HEK293 (cell line): ENCODE data around the gene CYP4X1.
A peak's percentile ranks its signal among the peaks of the same experiment; 100 is the strongest.

Source experiments
- CTCF ChIA-PET: fragments of 350-600 bp; formaldehyde crosslinking; extraction: SDS; loops from one replicate; lab custom pipeline; 2021; ENCODE audit warnings: antibody characterized with exemption; lab: Yijun Ruan, JAX
- POLR2A ChIA-PET: fragments of 300-600 bp; formaldehyde crosslinking; extraction: SDS; loops from one replicate; lab custom pipeline; 2020; ENCODE audit warnings: antibody characterized with exemption, inconsistent platforms; lab: Yijun Ruan, JAX
- H3K27ac ChIP-seq: fragments of 200-500 bp; sonication (Bioruptor generic); 2 replicates; pipeline ENCODE4 v1.5.1; 2014; ENCODE audit warnings: low read depth, low read length, control low read depth, inconsistent platforms; ENCODE audit errors: extremely low read depth
- H3K36me3 ChIP-seq, 2 experiments: fragments of 200-500 bp in 1 of 2; sonication (Bioruptor generic) in 1 of 2; 1 replicate in 1 of 2; 2 replicates in 1 of 2; pipeline ENCODE4 v1.5.1; 2014 to 2017; ENCODE audit warnings: inconsistent platforms in 2 of 2, low read length in 2 of 2; ENCODE audit not compliant: control insufficient read depth in 2 of 2, insufficient read depth in 1 of 2
- H3K4me1 ChIP-seq: fragments of 200-500 bp; sonication (Bioruptor generic); 2 replicates; pipeline ENCODE4 v1.5.1; 2014; ENCODE audit warnings: mild to moderate bottlenecking, low read length, inconsistent platforms; ENCODE audit not compliant: control insufficient read depth, insufficient read depth
- H3K4me3 ChIP-seq: 2 replicates; pipeline ENCODE4 v1.5.1; 2011; ENCODE audit warnings: low read depth, mild to moderate bottlenecking, control low read depth, low read length, moderate library complexity
- H3K9me3 ChIP-seq: fragments of 200-500 bp; sonication (Bioruptor generic); 2 replicates; pipeline ENCODE4 v1.5.1; 2014; ENCODE audit warnings: low read depth, low read length, inconsistent platforms; ENCODE audit not compliant: control insufficient read depth, insufficient read depth
- BCL11A ChIP-seq: fragments of 450-650 bp; formaldehyde crosslinking; IDR thresholded peaks from 2 replicates; pipeline ENCODE4 v1.5.1; 2016; ENCODE audit warnings: low read depth, missing biosample characterization, missing genetic modification characterization
- GLIS1 ChIP-seq: fragments of 450-650 bp; formaldehyde crosslinking; IDR thresholded peaks from 2 replicates; pipeline ENCODE4 v1.5.1; 2016; ENCODE audit warnings: missing biosample characterization, missing genetic modification characterization
- HOXA7 ChIP-seq: sonication (generic); formaldehyde crosslinking; IDR thresholded peaks from 2 replicates; pipeline ENCODE4 v1.8.1; 2022; ENCODE audit warnings: missing genetic modification reagents, borderline replicate concordance
- MZF1 ChIP-seq: fragments of 450-650 bp; formaldehyde crosslinking; IDR thresholded peaks from 2 replicates; pipeline ENCODE4 v1.5.1; 2017; ENCODE audit warnings: missing biosample characterization, missing genetic modification characterization, borderline replicate concordance
- YY2 ChIP-seq: fragments of 450-650 bp; formaldehyde crosslinking; IDR thresholded peaks from 2 replicates; pipeline ENCODE4 v1.5.1; 2016; ENCODE audit warnings: missing biosample characterization, missing genetic modification characterization
- ZBTB48 ChIP-seq: fragments of 450-650 bp; formaldehyde crosslinking; IDR thresholded peaks from 2 replicates; pipeline ENCODE4 v1.5.1; 2016; ENCODE audit warnings: missing biosample characterization, missing genetic modification characterization
- ZFP41 ChIP-seq: fragments of 450-650 bp; formaldehyde crosslinking; IDR thresholded peaks from 2 replicates; pipeline ENCODE4 v1.5.1; 2016; ENCODE audit warnings: missing biosample characterization, missing genetic modification characterization, borderline replicate concordance
- ZIC2 ChIP-seq: fragments of 450-650 bp; formaldehyde crosslinking; IDR thresholded peaks from 2 replicates; pipeline ENCODE4 v1.5.1; 2016; ENCODE audit warnings: missing biosample characterization, missing genetic modification characterization
- ZNF121 ChIP-seq: fragments of 450-650 bp; formaldehyde crosslinking; IDR thresholded peaks from 2 replicates; pipeline ENCODE4 v1.5.1; 2016; ENCODE audit warnings: missing biosample characterization, missing genetic modification characterization
- ZNF140 ChIP-seq: fragments of 450-650 bp; formaldehyde crosslinking; IDR thresholded peaks from 2 replicates; pipeline ENCODE4 v1.5.1; 2016; ENCODE audit warnings: missing biosample characterization, missing genetic modification characterization
- ZNF157 ChIP-seq: fragments of 450-650 bp; formaldehyde crosslinking; IDR thresholded peaks from 2 replicates; pipeline ENCODE4 v1.5.1; 2016; ENCODE audit warnings: missing biosample characterization, missing genetic modification characterization
- ZNF24 ChIP-seq: fragments of 450-650 bp; formaldehyde crosslinking; IDR thresholded peaks from 2 replicates; pipeline ENCODE4 v1.5.1; 2016; ENCODE audit warnings: missing biosample characterization, missing genetic modification characterization
- ZNF311 ChIP-seq: fragments of 450-650 bp; formaldehyde crosslinking; IDR thresholded peaks from 2 replicates; pipeline ENCODE4 v1.5.1; 2017; ENCODE audit warnings: missing biosample characterization, missing genetic modification characterization, borderline replicate concordance
- ZNF423 ChIP-seq: fragments of 450-650 bp; formaldehyde crosslinking; IDR thresholded peaks from 2 replicates; pipeline ENCODE4 v1.5.1; 2016; ENCODE audit warnings: missing biosample characterization, missing genetic modification characterization
- ZNF623 ChIP-seq: fragments of 450-650 bp; formaldehyde crosslinking; IDR thresholded peaks from 2 replicates; pipeline ENCODE4 v1.5.1; 2016; ENCODE audit warnings: missing biosample characterization, missing genetic modification characterization
- ZNF792 ChIP-seq: fragments of 450-650 bp; formaldehyde crosslinking; IDR thresholded peaks from 2 replicates; pipeline ENCODE4 v1.5.1; 2016; ENCODE audit warnings: missing biosample characterization, missing genetic modification characterization
- ZNF837 ChIP-seq: fragments of 450-650 bp; formaldehyde crosslinking; IDR thresholded peaks from 2 replicates; pipeline ENCODE4 v1.5.1; 2016; ENCODE audit warnings: missing biosample characterization, missing genetic modification characterization
- ZSCAN23 ChIP-seq: fragments of 450-650 bp; formaldehyde crosslinking; IDR thresholded peaks from 2 replicates; pipeline ENCODE4 v1.5.1; 2016; ENCODE audit warnings: missing biosample characterization, missing genetic modification characterization
- TF ChIP-seq, protein P1 (sequence below): sonication (generic); formaldehyde crosslinking; IDR thresholded peaks from 2 replicates; pipeline ENCODE4 v1.8.1; 2022; ENCODE audit warnings: mild to moderate bottlenecking, moderate library complexity, missing genetic modification reagents
- TF ChIP-seq, protein P2 (sequence below): fragments of 450-650 bp; formaldehyde crosslinking; conservative IDR thresholded peaks from 2 replicates; pipeline ENCODE4 v1.5.1; 2016; ENCODE audit warnings: low read depth, missing biosample characterization, missing genetic modification characterization
- TF ChIP-seq, protein P3 (sequence below): fragments of 450-650 bp; formaldehyde crosslinking; conservative IDR thresholded peaks from 2 replicates; pipeline ENCODE4 v1.5.1; 2016; ENCODE audit warnings: low read depth, missing biosample characterization, missing genetic modification characterization
- TF ChIP-seq, protein P4 (sequence below): fragments of 450-650 bp; formaldehyde crosslinking; IDR thresholded peaks from 2 replicates; pipeline ENCODE4 v1.5.1; 2016; ENCODE audit warnings: missing biosample characterization, missing genetic modification characterization
- TF ChIP-seq, protein P5 (sequence below): fragments of 450-650 bp; formaldehyde crosslinking; IDR thresholded peaks from 2 replicates; pipeline ENCODE4 v1.5.1; 2016; ENCODE audit warnings: missing biosample characterization, missing genetic modification characterization

Gene CYP4X1, protein sequence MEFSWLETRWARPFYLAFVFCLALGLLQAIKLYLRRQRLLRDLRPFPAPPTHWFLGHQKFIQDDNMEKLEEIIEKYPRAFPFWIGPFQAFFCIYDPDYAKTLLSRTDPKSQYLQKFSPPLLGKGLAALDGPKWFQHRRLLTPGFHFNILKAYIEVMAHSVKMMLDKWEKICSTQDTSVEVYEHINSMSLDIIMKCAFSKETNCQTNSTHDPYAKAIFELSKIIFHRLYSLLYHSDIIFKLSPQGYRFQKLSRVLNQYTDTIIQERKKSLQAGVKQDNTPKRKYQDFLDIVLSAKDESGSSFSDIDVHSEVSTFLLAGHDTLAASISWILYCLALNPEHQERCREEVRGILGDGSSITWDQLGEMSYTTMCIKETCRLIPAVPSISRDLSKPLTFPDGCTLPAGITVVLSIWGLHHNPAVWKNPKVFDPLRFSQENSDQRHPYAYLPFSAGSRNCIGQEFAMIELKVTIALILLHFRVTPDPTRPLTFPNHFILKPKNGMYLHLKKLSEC

DNA sequence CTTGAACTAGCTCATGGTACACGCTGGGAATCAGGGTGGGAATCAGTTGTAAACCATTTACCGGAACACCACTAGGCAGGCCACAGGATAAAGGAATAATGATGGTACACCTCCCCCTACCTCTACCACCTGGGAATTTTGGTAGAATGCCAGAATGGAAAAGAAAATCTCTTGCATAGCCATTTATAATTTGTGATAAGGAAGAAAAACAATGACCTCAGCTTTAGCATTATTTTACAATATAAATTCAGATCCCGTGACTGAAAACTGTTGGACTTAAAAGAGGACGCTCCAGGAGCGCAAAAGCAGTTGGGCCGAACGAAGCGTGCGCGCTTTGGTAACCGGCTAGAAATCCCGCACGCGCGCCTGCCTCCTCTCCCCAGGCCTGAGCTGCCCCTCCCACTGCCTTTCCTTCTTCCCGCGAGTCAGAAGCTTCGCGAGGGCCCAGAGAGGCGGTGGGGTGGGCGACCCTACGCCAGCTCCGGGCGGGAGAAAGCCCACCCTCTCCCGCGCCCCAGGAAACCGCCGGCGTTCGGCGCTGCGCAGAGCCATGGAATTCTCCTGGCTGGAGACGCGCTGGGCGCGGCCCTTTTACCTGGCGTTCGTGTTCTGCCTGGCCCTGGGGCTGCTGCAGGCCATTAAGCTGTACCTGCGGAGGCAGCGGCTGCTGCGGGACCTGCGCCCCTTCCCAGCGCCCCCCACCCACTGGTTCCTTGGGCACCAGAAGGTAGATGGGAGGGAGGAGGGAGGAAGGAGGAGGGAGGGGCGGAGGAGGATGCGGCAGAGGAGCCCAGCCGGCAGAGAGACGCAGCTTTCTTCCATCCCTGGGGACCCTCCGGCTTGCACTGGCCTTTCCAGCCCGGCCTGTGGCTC lies at the start of gene CYP4X1:
Gene CYP4X1 (plus strand): TSS at position 402 of the 873 bp plus-strand sequence. CDS start 149 bp downstream, at position 551.
- no peaks in the 10 kb centered on the region for H3K36me3 ChIP-seq
- H3K4me3 ChIP-seq, result peak within 1 kb of the TSS; percentile 40
- H3K4me1 ChIP-seq, result peaks cover 8% of the 10 kb centered on the region; the same call in 1 of the 2 replicates
- H3K9me3 ChIP-seq, result no peaks in the 10 kb centered on the region
- ChIA-PET POLR2A (interaction anchor here (0.7 kb wide), 1 partner anchor 12 kb away, joined by 3 read pairs; no protein-coding TSS in a partner anchor), CTCF (interaction anchor here (0.6 to 0.7 kb wide), 2 partner anchors 145 to 455 kb away, joined by 3 read pairs; no protein-coding TSS in a partner anchor)
- peak within 1 kb of the TSS; percentile 94 for H3K27ac ChIP-seq
- TF ChIP-seq, protein P1, sequence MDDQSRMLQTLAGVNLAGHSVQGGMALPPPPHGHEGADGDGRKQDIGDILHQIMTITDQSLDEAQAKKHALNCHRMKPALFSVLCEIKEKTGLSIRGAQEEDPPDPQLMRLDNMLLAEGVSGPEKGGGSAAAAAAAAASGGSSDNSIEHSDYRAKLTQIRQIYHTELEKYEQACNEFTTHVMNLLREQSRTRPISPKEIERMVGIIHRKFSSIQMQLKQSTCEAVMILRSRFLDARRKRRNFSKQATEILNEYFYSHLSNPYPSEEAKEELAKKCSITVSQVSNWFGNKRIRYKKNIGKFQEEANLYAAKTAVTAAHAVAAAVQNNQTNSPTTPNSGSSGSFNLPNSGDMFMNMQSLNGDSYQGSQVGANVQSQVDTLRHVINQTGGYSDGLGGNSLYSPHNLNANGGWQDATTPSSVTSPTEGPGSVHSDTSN (CRISPR knock-in tag), result no peak
- TF ChIP-seq ZBTB48 (tag by site-specific recombination) (peak; percentile 54; the same call in 1 of the 2 replicates), ZNF792 (no peak; the same call in 1 of the 2 replicates), ZFP41 (tag by site-specific recombination) (no peak), YY2 (tag by site-specific recombination) (no peak; the same call in 1 of the 2 replicates), ZIC2 (tag by site-specific recombination) (peak; percentile 88), ZNF24 (tag by site-specific recombination) (peak; percentile 87), ZSCAN23 (tag by site-specific recombination) (no peak), MZF1 (no peak), GLIS1 (tag by site-specific recombination) (peak; percentile 82), ZNF423 (no peak), ZNF623 (tag by site-specific recombination) (no peak; the same call in 1 of the 2 replicates), HOXA7 (CRISPR knock-in tag) (no peak), ZNF121 (tag by site-specific recombination) (no peak), ZNF140 (no peak), ZNF157 (no peak), ZNF311 (tag by site-specific recombination) (no peak), BCL11A (tag by site-specific recombination) (no peak), ZNF837 (no peak)
- TF ChIP-seq, protein P2, sequence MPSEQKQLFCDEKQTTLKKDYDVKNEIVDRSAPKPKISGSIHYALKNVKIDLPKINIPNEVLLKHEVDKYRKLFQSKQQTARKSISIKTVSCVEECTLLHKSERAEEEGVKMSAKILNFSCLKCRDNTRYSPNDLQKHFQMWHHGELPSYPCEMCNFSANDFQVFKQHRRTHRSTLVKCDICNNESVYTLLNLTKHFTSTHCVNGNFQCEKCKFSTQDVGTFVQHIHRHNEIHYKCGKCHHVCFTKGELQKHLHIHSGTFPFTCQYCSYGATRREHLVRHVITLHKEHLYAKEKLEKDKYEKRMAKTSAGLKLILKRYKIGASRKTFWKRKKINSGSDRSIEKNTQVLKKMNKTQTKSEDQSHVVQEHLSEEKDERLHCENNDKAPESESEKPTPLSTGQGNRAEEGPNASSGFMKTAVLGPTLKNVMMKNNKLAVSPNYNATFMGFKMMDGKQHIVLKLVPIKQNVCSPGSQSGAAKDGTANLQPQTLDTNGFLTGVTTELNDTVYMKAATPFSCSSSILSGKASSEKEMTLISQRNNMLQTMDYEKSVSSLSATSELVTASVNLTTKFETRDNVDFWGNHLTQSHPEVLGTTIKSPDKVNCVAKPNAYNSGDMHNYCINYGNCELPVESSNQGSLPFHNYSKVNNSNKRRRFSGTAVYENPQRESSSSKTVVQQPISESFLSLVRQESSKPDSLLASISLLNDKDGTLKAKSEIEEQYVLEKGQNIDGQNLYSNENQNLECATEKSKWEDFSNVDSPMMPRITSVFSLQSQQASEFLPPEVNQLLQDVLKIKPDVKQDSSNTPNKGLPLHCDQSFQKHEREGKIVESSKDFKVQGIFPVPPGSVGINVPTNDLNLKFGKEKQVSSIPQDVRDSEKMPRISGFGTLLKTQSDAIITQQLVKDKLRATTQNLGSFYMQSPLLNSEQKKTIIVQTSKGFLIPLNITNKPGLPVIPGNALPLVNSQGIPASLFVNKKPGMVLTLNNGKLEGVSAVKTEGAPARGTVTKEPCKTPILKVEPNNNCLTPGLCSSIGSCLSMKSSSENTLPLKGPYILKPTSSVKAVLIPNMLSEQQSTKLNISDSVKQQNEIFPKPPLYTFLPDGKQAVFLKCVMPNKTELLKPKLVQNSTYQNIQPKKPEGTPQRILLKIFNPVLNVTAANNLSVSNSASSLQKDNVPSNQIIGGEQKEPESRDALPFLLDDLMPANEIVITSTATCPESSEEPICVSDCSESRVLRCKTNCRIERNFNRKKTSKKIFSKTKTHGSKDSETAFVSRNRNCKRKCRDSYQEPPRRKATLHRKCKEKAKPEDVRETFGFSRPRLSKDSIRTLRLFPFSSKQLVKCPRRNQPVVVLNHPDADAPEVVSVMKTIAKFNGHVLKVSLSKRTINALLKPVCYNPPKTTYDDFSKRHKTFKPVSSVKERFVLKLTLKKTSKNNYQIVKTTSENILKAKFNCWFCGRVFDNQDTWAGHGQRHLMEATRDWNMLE, result peak; percentile 43; the same call in 1 of the 2 replicates
- TF ChIP-seq, protein P3, sequence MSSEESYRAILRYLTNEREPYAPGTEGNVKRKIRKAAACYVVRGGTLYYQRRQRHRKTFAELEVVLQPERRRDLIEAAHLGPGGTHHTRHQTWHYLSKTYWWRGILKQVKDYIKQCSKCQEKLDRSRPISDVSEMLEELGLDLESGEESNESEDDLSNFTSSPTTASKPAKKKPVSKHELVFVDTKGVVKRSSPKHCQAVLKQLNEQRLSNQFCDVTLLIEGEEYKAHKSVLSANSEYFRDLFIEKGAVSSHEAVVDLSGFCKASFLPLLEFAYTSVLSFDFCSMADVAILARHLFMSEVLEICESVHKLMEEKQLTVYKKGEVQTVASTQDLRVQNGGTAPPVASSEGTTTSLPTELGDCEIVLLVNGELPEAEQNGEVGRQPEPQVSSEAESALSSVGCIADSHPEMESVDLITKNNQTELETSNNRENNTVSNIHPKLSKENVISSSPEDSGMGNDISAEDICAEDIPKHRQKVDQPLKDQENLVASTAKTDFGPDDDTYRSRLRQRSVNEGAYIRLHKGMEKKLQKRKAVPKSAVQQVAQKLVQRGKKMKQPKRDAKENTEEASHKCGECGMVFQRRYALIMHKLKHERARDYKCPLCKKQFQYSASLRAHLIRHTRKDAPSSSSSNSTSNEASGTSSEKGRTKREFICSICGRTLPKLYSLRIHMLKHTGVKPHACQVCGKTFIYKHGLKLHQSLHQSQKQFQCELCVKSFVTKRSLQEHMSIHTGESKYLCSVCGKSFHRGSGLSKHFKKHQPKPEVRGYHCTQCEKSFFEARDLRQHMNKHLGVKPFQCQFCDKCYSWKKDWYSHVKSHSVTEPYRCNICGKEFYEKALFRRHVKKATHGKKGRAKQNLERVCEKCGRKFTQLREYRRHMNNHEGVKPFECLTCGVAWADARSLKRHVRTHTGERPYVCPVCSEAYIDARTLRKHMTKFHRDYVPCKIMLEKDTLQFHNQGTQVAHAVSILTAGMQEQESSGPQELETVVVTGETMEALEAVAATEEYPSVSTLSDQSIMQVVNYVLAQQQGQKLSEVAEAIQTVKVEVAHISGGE (tag by site-specific recombination), result no peak; the same call in 1 of the 2 replicates
- TF ChIP-seq, protein P4, sequence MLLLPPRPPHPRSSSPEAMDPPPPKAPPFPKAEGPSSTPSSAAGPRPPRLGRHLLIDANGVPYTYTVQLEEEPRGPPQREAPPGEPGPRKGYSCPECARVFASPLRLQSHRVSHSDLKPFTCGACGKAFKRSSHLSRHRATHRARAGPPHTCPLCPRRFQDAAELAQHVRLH (tag by site-specific recombination), result peak; percentile 69; the same call in 1 of the 2 replicates
- TF ChIP-seq, protein P5, sequence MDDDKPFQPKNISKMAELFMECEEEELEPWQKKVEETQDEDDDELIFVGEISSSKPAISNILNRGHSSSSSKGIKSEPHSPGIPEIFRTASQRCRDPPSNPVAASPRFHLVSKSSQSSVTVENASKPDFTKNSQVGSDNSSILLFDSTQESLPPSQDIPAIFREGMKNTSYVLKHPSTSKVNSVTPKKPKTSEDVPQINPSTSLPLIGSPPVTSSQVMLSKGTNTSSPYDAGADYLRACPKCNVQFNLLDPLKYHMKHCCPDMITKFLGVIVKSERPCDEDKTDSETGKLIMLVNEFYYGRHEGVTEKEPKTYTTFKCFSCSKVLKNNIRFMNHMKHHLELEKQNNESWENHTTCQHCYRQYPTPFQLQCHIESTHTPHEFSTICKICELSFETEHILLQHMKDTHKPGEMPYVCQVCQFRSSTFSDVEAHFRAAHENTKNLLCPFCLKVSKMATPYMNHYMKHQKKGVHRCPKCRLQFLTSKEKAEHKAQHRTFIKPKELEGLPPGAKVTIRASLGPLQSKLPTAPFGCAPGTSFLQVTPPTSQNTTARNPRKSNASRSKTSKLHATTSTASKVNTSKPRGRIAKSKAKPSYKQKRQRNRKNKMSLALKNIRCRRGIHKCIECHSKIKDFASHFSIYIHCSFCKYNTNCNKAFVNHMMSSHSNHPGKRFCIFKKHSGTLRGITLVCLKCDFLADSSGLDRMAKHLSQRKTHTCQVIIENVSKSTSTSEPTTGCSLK (tag by site-specific recombination), result no peak
